ENCODE results near the gene CRIM1. TPM values are rescaled to one million over a fixed set of nuclear protein-coding genes. Genes with fewer than 3 reads are reported as not detected.

The CRIM1 gene
- total RNA-seq, 1 donor from 2014 or later, result 103 TPM

- no peaks in the 10 kb centered on the region for H3K27me3 ChIP-seq (ENCODE audit: control insufficient read depth, insufficient read depth, low read length)
- no peak overlapping the region for H3K4me3 ChIP-seq (ENCODE audit: low read depth, low read length)
- TF ChIP-seq, protein P1, sequence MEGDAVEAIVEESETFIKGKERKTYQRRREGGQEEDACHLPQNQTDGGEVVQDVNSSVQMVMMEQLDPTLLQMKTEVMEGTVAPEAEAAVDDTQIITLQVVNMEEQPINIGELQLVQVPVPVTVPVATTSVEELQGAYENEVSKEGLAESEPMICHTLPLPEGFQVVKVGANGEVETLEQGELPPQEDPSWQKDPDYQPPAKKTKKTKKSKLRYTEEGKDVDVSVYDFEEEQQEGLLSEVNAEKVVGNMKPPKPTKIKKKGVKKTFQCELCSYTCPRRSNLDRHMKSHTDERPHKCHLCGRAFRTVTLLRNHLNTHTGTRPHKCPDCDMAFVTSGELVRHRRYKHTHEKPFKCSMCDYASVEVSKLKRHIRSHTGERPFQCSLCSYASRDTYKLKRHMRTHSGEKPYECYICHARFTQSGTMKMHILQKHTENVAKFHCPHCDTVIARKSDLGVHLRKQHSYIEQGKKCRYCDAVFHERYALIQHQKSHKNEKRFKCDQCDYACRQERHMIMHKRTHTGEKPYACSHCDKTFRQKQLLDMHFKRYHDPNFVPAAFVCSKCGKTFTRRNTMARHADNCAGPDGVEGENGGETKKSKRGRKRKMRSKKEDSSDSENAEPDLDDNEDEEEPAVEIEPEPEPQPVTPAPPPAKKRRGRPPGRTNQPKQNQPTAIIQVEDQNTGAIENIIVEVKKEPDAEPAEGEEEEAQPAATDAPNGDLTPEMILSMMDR (IDR thresholded peaks at IDR 0.05; ENCODE audit: insufficient read depth, low read length, poor library complexity, severe bottlenecking), result no peak
- no peaks in the 10 kb centered on the region for H3K36me3 ChIP-seq (ENCODE audit: control insufficient read depth, insufficient read depth, low read length)
- no peak for DNase-seq (ENCODE audit: low read depth)
Observed at GRCh38 chr2:36415381-36416022, 59.9 kb downstream of the CRIM1 start.

GRCh38 chr2:36416370-36417165, 61.0 kb downstream of the CRIM1 start:
- no peak for DNase-seq (ENCODE audit: low read depth)
- Histone ChIP-seq H3K36me3 (ENCODE audit: control insufficient read depth, insufficient read depth, low read length) (no peaks in the 10 kb centered on the region), H3K4me3 (ENCODE audit: low read depth, low read length) (no peak overlapping the region), H3K27me3 (ENCODE audit: control insufficient read depth, insufficient read depth, low read length) (no peaks in the 10 kb centered on the region)
- TF ChIP-seq, protein P1 (IDR thresholded peaks at IDR 0.05; ENCODE audit: insufficient read depth, low read length, poor library complexity, severe bottlenecking), result no peak

DNA sequence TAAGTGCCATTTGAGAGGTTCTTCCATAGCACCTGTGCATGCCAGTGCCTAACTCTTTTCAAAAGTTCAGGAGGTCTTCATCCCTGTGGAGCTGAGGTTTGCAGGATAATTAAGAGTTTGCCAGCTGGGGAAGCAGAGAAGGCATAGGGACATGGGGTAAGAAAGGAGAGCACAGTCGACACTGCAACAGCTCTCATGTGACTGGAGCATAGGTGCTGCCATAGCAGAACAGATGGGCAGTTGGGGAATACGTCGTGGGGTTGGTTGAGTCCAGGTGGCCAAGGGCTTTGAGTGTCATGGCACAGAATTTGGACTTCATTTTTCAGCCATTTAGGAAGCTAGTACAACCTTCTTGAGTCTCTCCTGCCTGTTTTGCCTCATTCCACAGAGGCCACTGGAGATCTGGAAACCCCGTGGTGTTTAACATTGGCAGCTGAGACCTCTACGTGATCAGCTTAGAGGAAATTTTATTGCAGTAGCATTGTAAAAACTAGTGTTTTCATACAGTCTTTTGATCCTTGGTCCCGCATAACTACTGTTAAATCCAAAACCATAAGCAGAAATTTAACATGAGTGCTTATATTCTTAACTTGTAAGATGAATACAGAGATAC, 65.1 kb downstream of the CRIM1 start:
- TF ChIP-seq, protein P1 (IDR thresholded peaks at IDR 0.05; ENCODE audit: insufficient read depth, low read length, poor library complexity, severe bottlenecking), result no peak
- no peaks in the 10 kb centered on the region for H3K36me3 ChIP-seq (ENCODE audit: control insufficient read depth, insufficient read depth, low read length)
- no peaks in the 10 kb centered on the region for H3K27me3 ChIP-seq (ENCODE audit: control insufficient read depth, insufficient read depth, low read length)
- no peak overlapping the region for H3K4me3 ChIP-seq (ENCODE audit: low read depth, low read length)
- DNase-seq (ENCODE audit: low read depth), result no peak

DNA sequence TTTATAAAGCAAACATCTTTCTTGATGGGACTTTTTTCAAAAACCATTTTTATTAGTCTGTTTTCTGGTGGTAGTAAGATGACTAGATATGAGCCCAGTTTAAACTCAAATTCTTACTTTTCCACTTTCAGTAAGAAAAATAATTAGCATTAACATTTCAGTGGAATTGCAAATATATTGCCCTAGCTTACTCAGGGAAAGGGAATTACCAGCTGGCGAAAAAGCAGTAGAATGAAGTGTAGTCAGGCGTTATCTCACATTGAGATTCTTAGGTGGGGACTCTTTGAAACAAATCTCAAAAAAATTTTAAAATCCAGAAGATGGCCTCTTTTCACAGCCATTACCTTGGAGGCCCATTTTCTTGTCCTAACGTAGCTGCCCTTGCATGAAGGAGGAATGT, 65.8 kb downstream of the CRIM1 start:
- no peaks in the 10 kb centered on the region for H3K27me3 ChIP-seq (ENCODE audit: control insufficient read depth, insufficient read depth, low read length)
- no peaks in the 10 kb centered on the region for H3K36me3 ChIP-seq (ENCODE audit: control insufficient read depth, insufficient read depth, low read length)
- no peak overlapping the region for H3K4me3 ChIP-seq (ENCODE audit: low read depth, low read length)
- TF ChIP-seq, protein P1 (IDR thresholded peaks at IDR 0.05; ENCODE audit: insufficient read depth, low read length, poor library complexity, severe bottlenecking), result no peak
- DNase-seq (ENCODE audit: low read depth), result no peak

DNA sequence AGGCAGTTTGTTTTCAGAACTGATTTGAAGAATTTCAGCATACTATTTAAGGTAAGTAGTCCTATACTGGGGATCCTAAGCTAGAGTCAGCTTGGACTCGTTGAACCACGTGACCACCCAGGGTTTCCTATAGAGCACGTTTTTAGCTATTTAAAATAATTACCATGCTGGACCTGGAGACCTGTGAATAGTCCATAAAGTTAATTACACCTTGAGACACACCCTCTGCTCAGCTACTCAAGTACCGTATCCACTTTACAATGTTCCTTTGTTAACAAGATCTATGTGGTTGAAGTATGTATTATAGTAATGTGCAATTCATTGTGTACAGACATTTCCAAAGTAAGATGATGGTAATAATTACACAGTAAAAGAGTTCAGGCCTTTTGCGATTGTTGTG, 67.6 kb downstream of the CRIM1 start:
- Histone ChIP-seq H3K36me3 (ENCODE audit: control insufficient read depth, insufficient read depth, low read length) (no peaks in the 10 kb centered on the region), H3K4me3 (ENCODE audit: low read depth, low read length) (no peak overlapping the region), H3K27me3 (ENCODE audit: control insufficient read depth, insufficient read depth, low read length) (no peaks in the 10 kb centered on the region)
- TF ChIP-seq, protein P1 (IDR thresholded peaks at IDR 0.05; ENCODE audit: insufficient read depth, low read length, poor library complexity, severe bottlenecking), result no peak
- DNase-seq (ENCODE audit: low read depth), result no peak
